H1 (cell line): ENCODE results near the gene OSBP2. TPM values are rescaled to one million over a fixed set of nuclear protein-coding genes. Genes with fewer than 3 reads are reported as not detected.

Source experiments
- CTCF ChIA-PET: fragments of 300-600 bp; sonication (Branson Sonifier 250); formaldehyde crosslinking; loops from one replicate; lab custom pipeline; 2021; ENCODE audit not compliant: partially characterized antibody; lab: Charles Lee
- POLR2A ChIA-PET: fragments of 300-600 bp; sonication (Branson Sonifier 250); formaldehyde crosslinking; loops from one replicate; lab custom pipeline; 2021; ENCODE audit warnings: inconsistent platforms; ENCODE audit not compliant: partially characterized antibody; lab: Charles Lee
- DNase-seq, 2 experiments: peaks; one replicate each; pipeline versions ENCODE4 v3.0.0 to v3.0.0-alpha.2; 2010 to 2022; ENCODE audit warnings: low spot score in 2 of 2, low read depth in 1 of 2, mixed read lengths in 1 of 2
- FAIRE-seq: peaks from 2 replicates; lab custom pipeline; 2011; peaks lifted over from hg19 to GRCh38; lab: Jason Lieb, UNC
- H2AFZ ChIP-seq: 2 replicates; pipeline ENCODE4 v1.8.1; 2012; ENCODE audit warnings: low read length, inconsistent platforms
- H2AK5ac ChIP-seq: 2 replicates; pipeline ENCODE4 v1.6.1; 2013; ENCODE audit warnings: low read depth, low read length
- H2BK120ac ChIP-seq: replicated peaks from 2 replicates; pipeline ENCODE3; 2013; ENCODE audit warnings: low read depth, low read length, inconsistent platforms
- H2BK12ac ChIP-seq: 2 replicates; pipeline ENCODE4 v1.6.1; 2013; ENCODE audit warnings: low read depth, low read length
- H2BK15ac ChIP-seq: 2 replicates; pipeline ENCODE4 v1.6.1; 2013; ENCODE audit warnings: low read length
- H2BK20ac ChIP-seq: 2 replicates; pipeline ENCODE4 v1.6.1; 2013; ENCODE audit warnings: low read length
- H2BK5ac ChIP-seq: 2 replicates; pipeline ENCODE4 v1.6.1; 2013; ENCODE audit warnings: low read depth, low read length
- H3K14ac ChIP-seq: 2 replicates; pipeline ENCODE4 v1.6.1; 2013; ENCODE audit warnings: inconsistent platforms; ENCODE audit not compliant: insufficient read length
- H3K18ac ChIP-seq: 2 replicates; pipeline ENCODE4 v1.6.1; 2013; ENCODE audit warnings: low read length; ENCODE audit errors: extremely low read depth
- H3K23ac ChIP-seq: 2 replicates; pipeline ENCODE4 v1.6.1; 2013; ENCODE audit warnings: inconsistent platforms; ENCODE audit not compliant: insufficient read length
- H3K23me2 ChIP-seq: 2 replicates; pipeline ENCODE4 v1.6.1; 2013; ENCODE audit warnings: low read depth, low read length
- H3K27ac ChIP-seq: 2 replicates; pipeline ENCODE4 v1.6.1; 2011; ENCODE audit warnings: low read depth, low read length, inconsistent platforms
- H3K27me3 ChIP-seq, 4 experiments: replicated peaks in 1 of 4; 1 replicate in 1 of 4; 2 replicates in 3 of 4; pipeline versions ENCODE4 v1.6.1 to v1.8.1; 2011 to 2013; ENCODE audit warnings: low read length in 3 of 4, mild to moderate bottlenecking in 3 of 4, inconsistent platforms in 2 of 4, mixed read lengths in 2 of 4, moderate library complexity in 1 of 4; ENCODE audit not compliant: control insufficient read depth in 3 of 4, insufficient read depth in 3 of 4; ENCODE audit errors: extremely low read depth in 1 of 4
- H3K36me3 ChIP-seq, 4 experiments: 2 replicates each; pipeline versions ENCODE4 v1.6.1 to v1.8.1; 2011 to 2013; ENCODE audit warnings: mild to moderate bottlenecking in 4 of 4, low read length in 3 of 4, moderate library complexity in 2 of 4, control low read depth in 1 of 4, inconsistent platforms in 1 of 4; ENCODE audit not compliant: insufficient read depth in 4 of 4, control insufficient read depth in 2 of 4
- H3K4ac ChIP-seq: replicated peaks from 2 replicates; pipeline ENCODE3; 2013; ENCODE audit warnings: low read length, low read depth, mixed read lengths, inconsistent platforms; ENCODE audit not compliant: insufficient read length
- H3K4me1 ChIP-seq, 4 experiments: replicated peaks in 1 of 4; 1 replicate in 1 of 4; 2 replicates in 3 of 4; pipeline versions ENCODE4 v1.6.1 to v1.8.1; 2011 to 2013; ENCODE audit warnings: low read length in 3 of 4, inconsistent platforms in 2 of 4, mixed read lengths in 1 of 4; ENCODE audit not compliant: insufficient read depth in 4 of 4, control insufficient read depth in 3 of 4
- H3K4me2 ChIP-seq, 2 experiments: 2 replicates each; pipeline versions ENCODE4 v1.6.1 to v1.8.1; 2011 to 2013; ENCODE audit warnings: low read depth in 2 of 2, low read length in 2 of 2, control low read depth in 1 of 2, inconsistent platforms in 1 of 2, mild to moderate bottlenecking in 1 of 2; ENCODE audit not compliant: insufficient read depth in 1 of 2
- H3K4me3 ChIP-seq, 4 experiments: fragments of 200-600, 300-600 bp in 1 of 4; sonication (generic), shearing (Covaris generic), sonication (Bioruptor Twin) in 1 of 4; 2 replicates each; pipeline versions ENCODE4 v1.5.1 to v1.8.1; 2011 to 2016; ENCODE audit warnings: low read length in 4 of 4, low read depth in 3 of 4, control low read depth in 2 of 4, inconsistent platforms in 2 of 4, mild to moderate bottlenecking in 2 of 4, mixed read lengths in 1 of 4, moderate library complexity in 1 of 4; ENCODE audit not compliant: insufficient read depth in 2 of 4; ENCODE audit errors: extremely low read depth in 1 of 4
- H3K56ac ChIP-seq: replicated peaks from 2 replicates; pipeline ENCODE3; 2013; ENCODE audit warnings: low read depth, mild to moderate bottlenecking, mixed read lengths, low read length, inconsistent platforms; ENCODE audit not compliant: insufficient read length
- H3K79me1 ChIP-seq: 2 replicates; pipeline ENCODE4 v1.6.1; 2013; ENCODE audit warnings: low read depth, low read length, control low read depth
- H3K79me2 ChIP-seq, 2 experiments: 2 replicates each; pipeline versions ENCODE4 v1.6.1 to v1.8.1; 2012 to 2013; ENCODE audit warnings: low read length in 2 of 2, mild to moderate bottlenecking in 2 of 2, inconsistent platforms in 1 of 2; ENCODE audit not compliant: insufficient read depth in 2 of 2, control insufficient read depth in 1 of 2
- H3K9ac ChIP-seq, 4 experiments: replicated peaks in 1 of 4; 1 replicate in 1 of 4; 2 replicates in 3 of 4; pipeline versions ENCODE4 v1.6.1 to v1.8.1; 2011 to 2013; ENCODE audit warnings: low read depth in 3 of 4, low read length in 3 of 4, control low read depth in 2 of 4, mild to moderate bottlenecking in 2 of 4, moderate library complexity in 2 of 4, inconsistent platforms in 1 of 4; ENCODE audit errors: extremely low read depth in 1 of 4
- H3K9me3 ChIP-seq, 2 experiments: 2 replicates each; pipeline versions ENCODE4 v1.6.1 to v1.8.1; 2012 to 2013; ENCODE audit warnings: mild to moderate bottlenecking in 2 of 2, moderate library complexity in 2 of 2, control low read depth in 1 of 2, inconsistent platforms in 1 of 2, low read depth in 1 of 2, low read length in 1 of 2, mixed read lengths in 1 of 2; ENCODE audit not compliant: insufficient read depth in 2 of 2
- H4K20me1 ChIP-seq, 2 experiments: replicated peaks in 1 of 2; 2 replicates each; pipeline versions ENCODE3 to v1.8.1; 2011 to 2013; ENCODE audit warnings: inconsistent platforms in 2 of 2, low read length in 2 of 2, mild to moderate bottlenecking in 1 of 2; ENCODE audit not compliant: insufficient read depth in 2 of 2, control insufficient read depth in 1 of 2
- H4K5ac ChIP-seq: 2 replicates; pipeline ENCODE4 v1.6.1; 2013; ENCODE audit warnings: low read length, low read depth, mixed read lengths, inconsistent platforms; ENCODE audit not compliant: insufficient read length
- H4K8ac ChIP-seq: 2 replicates; pipeline ENCODE4 v1.8.0; 2013; ENCODE audit warnings: mild to moderate bottlenecking, moderate library complexity, low read length, inconsistent platforms; ENCODE audit not compliant: insufficient read depth; ENCODE audit errors: extremely low read depth
- H4K91ac ChIP-seq: replicated peaks from 2 replicates; pipeline ENCODE3; 2013; ENCODE audit warnings: low read length, mixed read lengths, inconsistent platforms; ENCODE audit not compliant: insufficient read length
- BACH1 ChIP-seq: IDR thresholded peaks from 2 replicates; pipeline ENCODE4 v1.6.1; 2012; ENCODE audit warnings: low read length, improper control_type of control experiment
- EZH2 ChIP-seq: fragments of 200-600 bp; sonication (generic); IDR thresholded peaks from 2 replicates; pipeline ENCODE4 v1.7.1; 2012; ENCODE audit warnings: low read depth, mild to moderate bottlenecking, moderate library complexity, low read length, inconsistent platforms; ENCODE audit not compliant: severe bottlenecking
- TBP ChIP-seq: IDR thresholded peaks from 2 replicates; pipeline ENCODE4 v1.6.1; 2011; ENCODE audit warnings: low read depth, low read length, improper control_type of control experiment
- ZNF274 ChIP-seq: IDR thresholded peaks from 2 replicates; pipeline ENCODE4 v1.7.0; 2012; ENCODE audit warnings: low read length, borderline replicate concordance; ENCODE audit errors: extremely low read depth
- WGBS, 2 experiments: shearing (Covaris generic) in 1 of 2; methylation state at CpG; one replicate each; pipeline versions ENCODE4 v1.1.6 to v1.1.7; 2013 to 2015; ENCODE audit warnings: low lambda C conversion rate in 2 of 2, mixed read lengths in 2 of 2, inconsistent platforms in 1 of 2, low coverage in 1 of 2, missing lambda C conversion rate in 1 of 2; ENCODE audit not compliant: insufficient replicate concordance in 2 of 2, insufficient coverage in 1 of 2, insufficient read length in 1 of 2; ENCODE audit errors: extremely low coverage in 1 of 2, missing lambda C conversion rate in 1 of 2; 5-methylcytosine and 5-hydroxymethylcytosine counted together
- polyA plus RNA-seq, 7 experiments: library from polyadenylated mRNA; depleted of rRNA in 3 of 7; stranded (reverse) in 5 of 7; unstranded in 2 of 7; fragments of >200 nt in 5 of 7; fragments of 200-250 nt in 2 of 7; gene quantifications; 1 replicate in 5 of 7; 2 replicates in 1 of 7; 4 replicates in 1 of 7; pipeline versions ENCODE4 v1.2.1 to v1.2.3, GENCODE V29; 2011 to 2013; ENCODE audit warnings: missing spikeins in 2 of 7, mixed read lengths in 2 of 7
- total RNA-seq: library from RNA; stranded (reverse); fragmentation: NEBNext Ultra II Directional; extraction: Animal tissue kit (Norgen Biotek cat#: 25700); gene quantifications from 2 replicates; pipeline ENCODE4 v1.2.1, GENCODE V29; 2021
- TF ChIP-seq, protein P1 (sequence below): IDR thresholded peaks from 2 replicates; pipeline ENCODE4 v1.6.1; 2012; ENCODE audit warnings: inconsistent platforms

OSBP2 gene
- total and polyA plus RNA-seq, 2 of the 8 experiments (the other 6 are each of a cell fraction or from before 2014, with no cell fraction given), result 3.4 to 3.7 TPM

DNA sequence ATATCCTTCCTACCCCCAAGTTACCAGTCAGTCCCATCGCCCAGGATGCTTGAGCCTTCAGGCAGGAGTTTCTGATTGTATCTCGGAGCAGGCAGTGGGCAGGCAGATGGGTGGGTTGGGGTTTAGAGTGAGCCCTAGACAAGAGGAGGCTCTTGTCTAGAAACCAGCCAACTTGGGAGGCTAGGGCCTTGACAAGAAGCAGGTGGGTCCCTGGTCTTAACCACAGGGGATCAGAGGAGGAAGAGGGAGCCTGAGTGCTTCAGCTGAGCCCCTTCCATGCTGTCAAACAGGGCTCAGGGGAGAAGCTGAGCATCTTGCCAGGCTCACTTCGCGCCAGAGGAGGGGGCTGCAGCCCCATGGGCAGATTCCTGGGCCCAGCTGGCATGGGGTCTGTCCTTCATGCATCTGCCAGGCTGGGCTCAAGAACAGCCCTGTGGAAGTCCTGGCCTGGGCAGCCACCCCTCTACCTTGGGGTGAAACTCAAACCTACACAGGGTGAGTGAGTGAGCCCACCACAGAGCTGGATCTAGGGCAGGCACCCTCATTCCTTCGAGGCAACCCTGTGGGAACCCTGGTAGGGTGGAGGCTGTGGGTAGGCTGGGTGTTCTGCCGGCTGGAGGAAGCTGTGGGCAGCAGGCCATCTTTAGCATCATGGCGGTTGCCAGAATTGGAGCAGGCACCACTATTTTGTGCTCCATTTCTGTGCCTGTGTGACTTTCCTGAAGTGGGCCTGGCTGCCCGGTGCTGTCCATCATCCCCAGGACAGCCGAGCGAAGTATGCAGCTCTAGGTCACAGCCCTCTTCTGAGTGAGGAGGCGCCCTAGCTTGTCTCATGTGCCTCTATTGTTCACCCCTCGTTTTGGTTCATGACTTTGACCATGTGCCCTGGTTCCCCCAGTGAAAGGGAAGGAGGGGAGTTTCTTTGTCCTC, 165.8 kb downstream of the OSBP2 start:
- DNase-seq, result peak in 1 of 2 experiments; percentile 37
- Histone ChIP-seq H3K4me2 (no peak overlapping the region), H4K5ac (no peak overlapping the region), H3K14ac (no peak overlapping the region), H3K23ac (no peak overlapping the region), H3K23me2 (no peaks in the 10 kb centered on the region), H3K4ac (no peak overlapping the region), H3K79me2 (no peaks in the 10 kb centered on the region), H2BK20ac (no peak overlapping the region), H3K79me1 (no peaks in the 10 kb centered on the region), H4K91ac (no peak overlapping the region), H2BK120ac (no peak overlapping the region), H3K27ac (no peak overlapping the region; the same call in 1 of the 2 replicates), H2BK12ac (no peak overlapping the region), H3K18ac (no peak overlapping the region), H4K8ac (peak overlapping the region; percentile 4; the same call in 1 of the 2 replicates), H3K9me3 (no peaks in the 10 kb centered on the region), H3K56ac (no peak overlapping the region), H4K20me1 (peaks cover 0 to 4% of the 10 kb centered on the region in 2 experiments), H3K4me3 (no peak overlapping the region), H2BK15ac (no peak overlapping the region), H3K27me3 (no peaks in the 10 kb centered on the region), H2AFZ (no peak overlapping the region), H3K36me3 (no peaks in the 10 kb centered on the region), H3K9ac (no peak overlapping the region), H2AK5ac (no peak overlapping the region), H3K4me1 (0 out of 7 replicates have a peak, but pooled peaks cover 0 to 5% (median 0%) of the 10 kb centered on the region in 4 experiments), H2BK5ac (no peak overlapping the region)
- ChIA-PET POLR2A (interaction anchor here (1.0 kb wide), 2 partner anchors 85 to 159 kb away, joined by 3 read pairs; no protein-coding TSS in a partner anchor), CTCF (interaction anchor here (0.6 to 2.9 kb wide), 8 partner anchors 11 to 260 kb away, joined by 3 to 9 read pairs (median 4); no protein-coding TSS in a partner anchor)
- no peak for FAIRE-seq
- WGBS, 2 experiments, result 83% methylated on average over 12 of the region's 12 CpGs; no CpG with 5 or more reads in 1 of the 2 experiments
- TF ChIP-seq BACH1 (no peak), EZH2 (no peak), TBP (no peak), ZNF274 (no peak)
- TF ChIP-seq, protein P1, sequence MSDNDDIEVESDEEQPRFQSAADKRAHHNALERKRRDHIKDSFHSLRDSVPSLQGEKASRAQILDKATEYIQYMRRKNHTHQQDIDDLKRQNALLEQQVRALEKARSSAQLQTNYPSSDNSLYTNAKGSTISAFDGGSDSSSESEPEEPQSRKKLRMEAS, result no peak
